ENCODE results near the gene ENTR1.

The ENTR1 gene

GRCh38 chr9:136359774-136360718, 50.4 kb downstream of the ENTR1 start:
- Histone ChIP-seq H3K79me2 (ENCODE audit: control insufficient read depth, low read length) (peaks cover 5% of the 10 kb centered on the region; the same call in 1 of the 2 replicates), H3K4me3 (ENCODE audit: low read length) (no peak overlapping the region), H3K9me2 (replicated peaks; ENCODE audit: control insufficient read depth, low read length) (no peaks in the 10 kb centered on the region), H3K27ac (ENCODE audit: low read depth, low read length) (no peak overlapping the region), H3F3A (ENCODE audit: control insufficient read depth, insufficient read depth) (no peaks in the 10 kb centered on the region), H3K36me3 (ENCODE audit: control insufficient read depth, low read length) (no peaks in the 10 kb centered on the region), H4K20me1 (ENCODE audit: control insufficient read depth, insufficient read depth, low read depth, low read length) (no peaks in the 10 kb centered on the region), H3K9me3 (ENCODE audit: control insufficient read depth, insufficient read depth, low read length) (no peaks in the 10 kb centered on the region), H3K4me2 (ENCODE audit: low read length) (no peak overlapping the region), H3K4me1 (ENCODE audit: control insufficient read depth, low read length) (peaks cover 11% of the 10 kb centered on the region), H3K27me3 (ENCODE audit: control insufficient read depth, low read length) (no peaks in the 10 kb centered on the region)
- TF ChIP-seq CTCF (IDR thresholded peaks at IDR 0.05; ENCODE audit: low read depth, low read length, poor library complexity, severe bottlenecking) (no peak), EZH2phosphoT487 (IDR thresholded peaks at IDR 0.05; ENCODE audit: borderline replicate concordance, low read length) (no peak)

- no peak overlapping the region for H3K4me3 ChIP-seq (ENCODE audit: low read length)
- H3K4me1 ChIP-seq (ENCODE audit: control insufficient read depth, low read length) = peaks cover 8% of the 10 kb centered on the region
- TF ChIP-seq CTCF (IDR thresholded peaks at IDR 0.05; ENCODE audit: low read depth, low read length, poor library complexity, severe bottlenecking) (no peak), EZH2phosphoT487 (IDR thresholded peaks at IDR 0.05; ENCODE audit: borderline replicate concordance, low read length) (no peak)
Observed at GRCh38 chr9:136358888-136359287, 51.5 kb downstream of the ENTR1 start.

GRCh38 chr9:136358016-136358415, 52.4 kb downstream of the ENTR1 start:
- Histone ChIP-seq H3K9me3 (ENCODE audit: control insufficient read depth, insufficient read depth, low read length) (no peaks in the 10 kb centered on the region), H3K27me3 (ENCODE audit: control insufficient read depth, low read length) (peaks cover 17% of the 10 kb centered on the region), H3K36me3 (ENCODE audit: control insufficient read depth, low read length) (no peaks in the 10 kb centered on the region), H3F3A (ENCODE audit: control insufficient read depth, insufficient read depth) (no peaks in the 10 kb centered on the region), H3K4me2 (ENCODE audit: low read length) (no peak overlapping the region), H3K4me1 (ENCODE audit: control insufficient read depth, low read length) (peaks cover 6% of the 10 kb centered on the region), H3K27ac (ENCODE audit: low read depth, low read length) (no peak overlapping the region), H3K9me2 (replicated peaks; ENCODE audit: control insufficient read depth, low read length) (no peaks in the 10 kb centered on the region), H3K4me3 (ENCODE audit: low read length) (no peak overlapping the region), H4K20me1 (ENCODE audit: control insufficient read depth, insufficient read depth, low read depth, low read length) (no peaks in the 10 kb centered on the region), H3K79me2 (ENCODE audit: control insufficient read depth, low read length) (peaks cover 5% of the 10 kb centered on the region; the same call in 1 of the 2 replicates)
- no peak for TF ChIP-seq CTCF (IDR thresholded peaks at IDR 0.05; ENCODE audit: low read depth, low read length, poor library complexity, severe bottlenecking)
- TF ChIP-seq EZH2phosphoT487 (IDR thresholded peaks at IDR 0.05; ENCODE audit: borderline replicate concordance, low read length) = no peak

More at GRCh38 chr9:136358888-136359287, 51.5 kb downstream of the ENTR1 start:
- no peaks in the 10 kb centered on the region for H3F3A ChIP-seq (ENCODE audit: control insufficient read depth, insufficient read depth)
- no peaks in the 10 kb centered on the region for H3K9me2 ChIP-seq (replicated peaks; ENCODE audit: control insufficient read depth, low read length)
- no peaks in the 10 kb centered on the region for H3K36me3 ChIP-seq (ENCODE audit: control insufficient read depth, low read length)
- H3K27ac ChIP-seq (ENCODE audit: low read depth, low read length) = no peak overlapping the region
- H3K79me2 ChIP-seq (ENCODE audit: control insufficient read depth, low read length) = peaks cover 5% of the 10 kb centered on the region; the same call in 1 of the 2 replicates
- H3K4me2 ChIP-seq (ENCODE audit: low read length) = no peak overlapping the region
- no peaks in the 10 kb centered on the region for H3K9me3 ChIP-seq (ENCODE audit: control insufficient read depth, insufficient read depth, low read length)
- H4K20me1 ChIP-seq (ENCODE audit: control insufficient read depth, insufficient read depth, low read depth, low read length) = no peaks in the 10 kb centered on the region
- H3K27me3 ChIP-seq (ENCODE audit: control insufficient read depth, low read length) = peaks cover 9% of the 10 kb centered on the region; the same call in 1 of the 2 replicates

All from DOHH2 (cell line).